KMS-11 (cell line): ENCODE measurements around the gene ZNF444.

Experiments
- H2AFZ ChIP-seq: fragments of 200-600 bp; sonication (generic); 2 replicates; pipeline ENCODE4 v1.6.1; 2016; ENCODE audit warnings: antibody characterized with exemption, mixed run types, low read depth
- H3K27ac ChIP-seq: fragments of 200-600 bp; sonication (generic); 2 replicates; pipeline ENCODE4 v1.6.1; 2016; ENCODE audit warnings: mild to moderate bottlenecking, mixed run types
- H3K27me3 ChIP-seq: fragments of 200-600 bp; sonication (generic); 2 replicates; pipeline ENCODE4 v1.6.1; 2017; ENCODE audit warnings: mild to moderate bottlenecking, low read depth, mixed run types, moderate library complexity; ENCODE audit not compliant: insufficient read depth
- H3K36me3 ChIP-seq: fragments of 200-600 bp; sonication (generic); 2 replicates; pipeline ENCODE4 v1.6.1; 2017; ENCODE audit warnings: mild to moderate bottlenecking, mixed run types; ENCODE audit not compliant: insufficient read depth
- H3K4me1 ChIP-seq: fragments of 200-600 bp; sonication (generic); 2 replicates; pipeline ENCODE4 v1.6.1; 2016; ENCODE audit warnings: mild to moderate bottlenecking, low read depth, mixed run types; ENCODE audit not compliant: poor library complexity, severe bottlenecking
- H3K4me2 ChIP-seq: fragments of 200-600 bp; sonication (generic); 2 replicates; pipeline ENCODE4 v1.7.0; 2016; ENCODE audit warnings: mild to moderate bottlenecking, mixed run types
- H3K4me3 ChIP-seq: fragments of 200-600 bp; sonication (generic); IDR thresholded peaks from 2 replicates; pipeline ENCODE4 v1.6.1; 2017; ENCODE audit warnings: low read depth, low read length, mixed read lengths; ENCODE audit not compliant: insufficient read depth
- H3K79me2 ChIP-seq: fragments of 200-600 bp; sonication (generic); 2 replicates; pipeline ENCODE4 v1.6.1; 2016; ENCODE audit warnings: low read depth, mixed run types; ENCODE audit not compliant: insufficient read depth
- H3K9ac ChIP-seq: fragments of 200-600 bp; sonication (generic); 2 replicates; pipeline ENCODE4 v1.6.1; 2016; ENCODE audit warnings: mild to moderate bottlenecking, mixed run types
- H4K20me1 ChIP-seq: fragments of 200-600 bp; sonication (generic); 2 replicates; pipeline ENCODE4 v1.6.1; 2016; ENCODE audit warnings: mild to moderate bottlenecking, mixed run types; ENCODE audit not compliant: insufficient read depth
- CTCF ChIP-seq: fragments of 200-600 bp; sonication (generic); conservative IDR thresholded peaks from 2 replicates; pipeline ENCODE4 v1.6.1; 2017; ENCODE audit warnings: low read depth, mild to moderate bottlenecking, antibody characterized with exemption, low read length, moderate library complexity, mixed read lengths

Gene ZNF444

GRCh38 chr19:56176881-56177280 lies 35.8 kb downstream of the ZNF444 start:
- H3K4me2 ChIP-seq = no peak overlapping the region
- H3K4me1 ChIP-seq = no peaks in the 10 kb centered on the region
- no peaks in the 10 kb centered on the region for H3K36me3 ChIP-seq
- H3K4me3 ChIP-seq = no peak overlapping the region
- no peaks in the 10 kb centered on the region for H4K20me1 ChIP-seq
- H3K27ac ChIP-seq = no peak overlapping the region
- no peak overlapping the region for H2AFZ ChIP-seq
- no peak for TF ChIP-seq CTCF
- no peaks in the 10 kb centered on the region for H3K27me3 ChIP-seq
- no peaks in the 10 kb centered on the region for H3K79me2 ChIP-seq
- H3K9ac ChIP-seq = no peak overlapping the region

GRCh38 chr19:56177564-56178243 lies 36.6 kb downstream of the ZNF444 start:
- Histone ChIP-seq H3K4me1 (no peaks in the 10 kb centered on the region), H3K79me2 (no peaks in the 10 kb centered on the region), H4K20me1 (no peaks in the 10 kb centered on the region), H3K4me3 (no peak overlapping the region), H2AFZ (no peak overlapping the region), H3K27ac (no peak overlapping the region), H3K9ac (no peak overlapping the region), H3K27me3 (no peaks in the 10 kb centered on the region; the same call in 1 of the 2 replicates), H3K36me3 (no peaks in the 10 kb centered on the region), H3K4me2 (no peak overlapping the region)
- no peak for TF ChIP-seq CTCF

- H3K79me2 ChIP-seq = no peaks in the 10 kb centered on the region
- TF ChIP-seq CTCF = no peak
- H3K4me2 ChIP-seq = no peak overlapping the region
- H3K9ac ChIP-seq = no peak overlapping the region
- H3K4me1 ChIP-seq = no peaks in the 10 kb centered on the region
- H3K27ac ChIP-seq = no peak overlapping the region
- no peak overlapping the region for H2AFZ ChIP-seq
- no peaks in the 10 kb centered on the region for H4K20me1 ChIP-seq
- no peaks in the 10 kb centered on the region for H3K27me3 ChIP-seq
- no peak overlapping the region for H3K4me3 ChIP-seq
- H3K36me3 ChIP-seq = no peaks in the 10 kb centered on the region
Observed at GRCh38 chr19:56189785-56190184, 48.7 kb downstream of the ZNF444 start.

GRCh38 chr19:56191115-56191514 lies 50.0 kb downstream of the ZNF444 start:
- Histone ChIP-seq H4K20me1 (no peaks in the 10 kb centered on the region), H2AFZ (no peak overlapping the region), H3K4me1 (no peaks in the 10 kb centered on the region), H3K36me3 (no peaks in the 10 kb centered on the region), H3K4me2 (no peak overlapping the region), H3K27me3 (no peaks in the 10 kb centered on the region), H3K27ac (no peak overlapping the region), H3K4me3 (no peak overlapping the region), H3K79me2 (no peaks in the 10 kb centered on the region), H3K9ac (no peak overlapping the region)
- no peak for TF ChIP-seq CTCF
